NCI-H2196 treated with DMSO at 0.1 percent for 48 hours (cell line): ENCODE results near the gene RBM39.
"Not testable (repeated sequence)": the region's sequence is repeated elsewhere in the genome, so short reads cannot be mapped to it uniquely, and the experiment has no call there.

Experiments
- DNase-seq: peaks from one replicate; lab custom pipeline; 2025; ENCODE audit not compliant: unreplicated experiment; lab: John Stamatoyannopoulos, UW

RBM39 gene

DNA sequence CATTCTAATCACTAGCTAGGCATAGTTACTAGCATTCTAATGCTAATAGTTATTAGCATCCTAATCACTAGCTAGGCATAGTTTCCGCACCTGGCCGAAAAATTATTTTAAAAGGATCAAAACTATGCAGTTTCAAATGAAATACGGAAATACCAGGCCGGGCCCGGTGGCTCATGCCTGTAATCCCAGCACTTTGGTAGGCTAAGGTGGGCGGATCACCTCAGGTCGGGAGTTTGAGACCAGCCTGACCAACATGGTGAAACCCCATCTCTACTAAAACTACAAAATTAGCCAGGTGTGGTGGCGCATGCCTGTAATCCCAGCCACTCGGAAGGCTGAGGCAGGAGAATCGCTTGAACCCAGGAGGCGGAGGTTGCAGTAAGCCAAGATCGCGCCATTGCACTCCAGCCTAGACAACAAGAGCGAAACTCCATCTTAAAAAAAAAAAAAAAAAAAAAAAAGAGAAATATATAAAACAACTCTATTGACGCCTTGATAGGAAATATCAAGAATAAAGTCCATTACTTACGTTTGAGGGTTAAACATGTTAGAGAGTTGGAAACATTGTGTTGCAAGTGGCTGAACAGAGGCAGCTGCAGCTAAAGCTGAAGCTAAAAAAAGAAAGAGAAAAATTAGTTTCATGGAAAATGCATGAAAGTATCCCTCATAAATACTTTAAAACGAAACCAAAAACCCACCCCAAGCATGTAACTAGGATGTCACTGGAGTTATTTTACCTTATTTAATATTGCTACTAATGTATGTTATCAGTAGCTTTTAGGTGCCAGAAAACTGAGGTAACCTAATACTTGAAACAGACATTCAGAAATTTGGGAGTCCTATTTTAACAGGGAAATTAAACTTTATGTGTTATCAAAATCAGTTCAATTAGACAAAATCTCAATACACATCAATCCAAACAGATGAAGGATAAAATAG, 35.2 kb downstream of the RBM39 start:
- not testable (repeated sequence) for DNase-seq

DNA sequence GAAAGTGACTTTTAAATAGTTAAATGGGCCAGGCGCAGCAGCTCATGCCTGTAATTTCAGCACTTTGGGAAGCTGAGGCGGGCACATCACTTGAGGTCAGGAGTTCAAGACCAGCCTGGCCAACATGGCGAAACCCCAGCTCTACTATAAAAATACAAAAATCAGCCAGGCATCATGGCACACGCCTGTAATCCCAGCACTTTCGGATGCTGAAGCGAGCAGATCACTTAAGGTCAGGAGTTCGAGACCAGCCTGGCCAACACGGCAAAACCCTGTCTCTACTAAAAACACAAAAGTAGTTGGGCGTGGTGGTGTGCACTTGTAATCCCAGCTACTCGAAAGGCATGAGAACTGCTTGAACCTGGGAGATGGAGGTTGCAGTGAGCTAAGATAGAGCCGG, 36.2 kb downstream of the RBM39 start:
- not testable (repeated sequence) for DNase-seq

DNA sequence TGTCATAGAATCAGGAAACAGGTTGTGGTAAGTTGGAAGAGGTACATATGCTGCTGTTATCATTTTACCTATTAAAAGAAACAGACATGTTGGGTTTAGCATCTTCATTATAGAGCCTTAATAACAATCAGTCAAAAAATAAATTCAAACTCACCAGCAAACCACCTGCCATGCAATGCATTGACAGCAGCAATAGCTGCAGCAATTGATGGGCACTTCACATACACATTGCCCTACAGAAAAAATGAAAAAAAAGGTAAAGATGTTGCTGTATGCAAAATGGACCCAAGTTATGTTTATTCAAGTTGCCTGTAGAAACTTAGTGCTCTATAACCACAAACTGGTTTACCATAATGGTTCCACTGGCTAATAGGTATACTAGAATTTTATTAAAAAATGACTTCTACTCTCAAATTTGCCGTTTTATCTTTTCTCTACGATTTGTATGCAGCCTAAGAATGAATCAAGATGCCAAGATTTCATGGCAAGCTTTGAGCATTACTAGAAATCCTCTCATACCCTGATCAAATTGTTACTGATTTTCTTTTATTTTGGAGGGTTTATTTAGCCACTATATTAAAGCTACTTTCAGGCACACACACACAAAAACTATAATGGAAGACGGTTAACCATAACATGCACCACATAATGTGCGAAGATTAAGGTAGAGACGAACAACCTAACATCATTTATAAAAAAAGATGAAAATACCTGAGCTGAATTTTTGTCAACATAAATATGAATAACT, 37.4 kb downstream of the RBM39 start:
- no peak for DNase-seq

DNA sequence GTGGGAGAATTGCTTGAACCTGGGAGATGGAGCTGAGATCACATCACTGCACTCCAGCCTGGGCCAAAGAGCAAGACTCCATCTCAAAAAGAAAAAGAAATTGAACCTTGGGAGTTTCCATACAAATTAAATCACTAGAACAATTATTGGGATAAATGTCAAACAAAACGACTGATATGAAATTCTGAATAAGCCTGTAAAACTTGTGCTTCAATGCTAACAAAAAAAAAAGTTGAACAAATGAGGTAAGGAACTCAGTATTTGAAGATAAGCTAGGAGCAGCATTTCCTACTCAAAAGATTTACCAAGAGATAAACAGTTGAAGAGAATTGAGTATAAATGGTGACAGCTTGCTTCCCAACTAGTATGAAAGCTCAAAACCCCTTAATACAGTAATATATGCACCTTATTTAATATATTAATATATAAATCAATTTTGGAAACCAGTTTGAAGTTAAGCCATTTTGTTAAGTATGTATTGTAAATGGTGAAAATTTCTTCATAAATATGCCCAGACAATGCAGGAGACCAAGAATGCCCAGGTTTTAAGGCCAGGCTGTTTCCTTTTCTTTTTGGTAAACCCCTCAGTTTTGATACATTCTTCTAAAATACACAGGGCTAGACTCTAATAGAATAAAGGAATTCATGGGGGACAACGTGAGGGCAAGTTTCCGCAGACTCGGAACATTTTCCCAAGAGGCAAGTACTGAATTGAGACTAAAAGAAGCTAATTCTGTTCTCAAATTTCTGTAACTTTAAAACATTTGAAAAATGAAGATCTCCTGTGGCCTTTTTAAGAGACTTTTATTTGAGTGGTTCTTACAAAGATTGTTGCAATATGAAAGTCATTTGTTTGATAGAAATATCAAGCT, 39.0 kb downstream of the RBM39 start:
- no peak for DNase-seq

DNA sequence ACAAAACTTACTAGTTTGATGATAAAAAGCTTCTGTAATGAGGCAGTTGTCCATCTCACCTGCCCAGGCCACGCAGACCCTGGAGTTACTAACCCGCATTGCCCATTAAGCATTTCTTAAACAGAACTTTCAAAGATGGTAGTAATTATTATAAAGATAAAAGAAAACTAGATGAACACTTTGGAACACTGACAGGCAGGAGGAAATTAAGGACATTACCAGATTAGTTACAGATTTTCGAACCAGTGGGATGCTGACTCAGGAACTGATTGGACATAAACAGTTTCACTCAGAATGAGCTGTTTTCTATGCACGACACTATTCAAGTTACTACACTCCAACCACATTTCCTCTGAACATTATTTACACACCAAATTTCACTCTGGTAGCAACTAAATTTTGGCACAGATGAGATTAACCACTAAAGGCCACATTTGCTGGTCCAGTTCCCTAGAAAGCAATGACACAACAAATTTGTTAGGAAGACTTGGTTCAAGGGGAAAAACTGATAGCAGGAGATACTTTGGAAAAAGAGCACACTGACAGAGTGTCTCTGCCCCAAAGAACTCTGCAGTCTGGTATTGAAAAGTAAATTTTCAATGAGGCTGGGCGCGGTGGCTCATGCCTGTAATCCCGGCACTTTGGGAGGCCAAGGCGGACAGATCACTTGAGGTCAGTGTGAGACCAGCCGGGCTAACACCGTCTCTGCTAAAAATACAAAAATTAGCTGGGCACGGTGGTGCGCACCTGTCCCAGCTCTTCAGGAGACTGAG, 39.8 kb downstream of the RBM39 start:
- DNase-seq, result no peak

DNA sequence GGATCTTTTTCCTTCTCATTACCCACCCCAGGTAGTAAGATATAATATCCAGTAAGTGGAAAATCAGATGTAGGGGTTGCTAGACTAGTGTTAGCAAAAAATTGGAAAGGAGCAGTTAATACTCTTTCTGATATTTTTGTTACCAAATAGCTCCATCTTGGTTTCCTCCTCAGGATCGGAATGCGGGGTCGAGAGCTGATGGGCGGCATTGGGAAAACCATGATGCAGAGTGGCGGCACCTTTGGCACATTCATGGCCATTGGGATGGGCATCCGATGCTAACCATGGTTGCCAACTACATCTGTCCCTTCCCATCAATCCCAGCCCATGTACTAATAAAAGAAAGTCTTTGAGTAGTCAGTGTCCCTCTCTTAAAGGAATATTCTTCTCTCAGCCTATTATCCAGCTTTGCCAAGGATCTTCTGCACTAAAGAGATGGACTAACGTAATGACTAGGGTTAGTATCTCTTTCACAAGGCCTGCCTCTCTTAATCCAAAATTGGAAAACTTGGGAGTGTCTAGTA, 41.4 kb downstream of the RBM39 start:
- no peak for DNase-seq

DNA sequence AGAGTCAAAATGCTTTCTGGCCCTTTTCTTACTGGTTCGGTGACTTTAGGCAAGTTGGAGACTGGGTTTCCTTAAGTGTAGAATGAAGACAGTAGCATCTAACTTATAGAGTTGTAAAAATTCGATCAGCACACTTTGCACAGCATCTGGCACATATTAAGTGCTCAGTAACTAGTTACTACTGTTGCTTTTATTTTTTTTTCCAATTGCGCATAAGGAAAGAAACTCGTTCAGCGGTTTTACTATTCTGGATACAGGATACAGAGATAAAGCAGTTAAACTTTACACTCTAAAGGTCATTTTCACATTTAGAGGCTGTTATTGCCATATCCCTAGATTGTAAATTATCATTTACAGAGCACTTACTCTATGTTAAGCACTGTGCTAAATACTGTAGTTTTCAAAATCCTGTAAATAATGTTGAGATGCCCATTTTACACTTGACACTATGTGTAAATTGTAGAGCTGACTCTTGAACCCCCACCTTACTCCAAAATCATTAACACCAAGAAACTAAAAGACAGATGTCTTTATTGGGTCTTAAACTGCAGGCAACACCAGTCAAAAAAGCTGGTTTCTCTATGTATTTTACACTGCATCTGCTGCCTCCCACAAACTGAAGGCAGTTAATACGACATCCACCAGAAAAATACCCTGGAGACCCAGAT, 42.0 kb downstream of the RBM39 start:
- DNase-seq, result no peak

DNA sequence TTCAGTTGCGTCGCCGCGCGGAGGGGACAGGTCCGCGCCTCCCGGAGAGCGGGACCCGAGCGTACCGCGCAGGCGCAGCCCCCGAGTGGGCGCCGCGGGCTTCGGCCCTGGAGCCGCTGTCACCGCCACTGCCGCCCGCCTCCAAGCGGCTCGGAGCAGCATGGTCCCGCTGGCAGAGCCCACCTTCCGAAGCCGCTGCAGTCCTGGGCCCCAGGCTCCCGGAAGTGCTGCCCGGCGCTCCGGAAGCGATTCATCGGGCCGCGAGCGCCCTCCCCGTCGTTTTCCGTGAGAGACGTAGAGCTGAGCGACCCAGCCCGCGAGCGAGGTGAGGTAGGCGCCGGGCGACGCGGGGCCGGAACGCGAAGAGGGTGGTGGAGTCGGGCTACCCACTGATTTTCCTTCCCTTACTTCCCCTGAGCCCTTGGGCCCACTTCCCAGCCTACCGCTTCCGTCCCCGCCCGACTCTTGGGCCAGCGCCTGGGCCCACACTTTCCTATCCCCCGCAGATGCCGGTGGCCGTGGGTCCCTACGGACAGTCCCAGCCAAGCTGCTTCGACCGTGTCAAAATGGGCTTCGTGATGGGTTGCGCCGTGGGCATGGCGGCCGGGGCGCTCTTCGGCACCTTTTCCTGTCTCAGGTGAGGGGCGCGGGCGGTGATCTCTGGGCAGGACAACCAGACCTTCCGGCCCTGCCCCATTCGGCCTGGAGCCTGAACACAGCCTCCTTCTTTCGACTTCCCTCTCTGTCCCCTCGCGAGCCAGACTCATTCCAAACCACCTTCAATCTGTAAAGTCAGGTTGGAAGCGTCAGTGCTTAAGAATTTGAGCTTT, 42.7 kb downstream of the RBM39 start, which contains the start of the genes NFS1 and ROMO1:
Gene NFS1, minus strand, starts transcription at position 226 of the 830 bp plus-strand sequence. Its CDS starts 64 bp downstream, at position 162.
Gene ROMO1, plus strand, starts transcription at position 279 of the 830 bp plus-strand sequence. Its CDS starts 228 bp downstream, at position 507.
- peak; percentile 82 for DNase-seq

DNA sequence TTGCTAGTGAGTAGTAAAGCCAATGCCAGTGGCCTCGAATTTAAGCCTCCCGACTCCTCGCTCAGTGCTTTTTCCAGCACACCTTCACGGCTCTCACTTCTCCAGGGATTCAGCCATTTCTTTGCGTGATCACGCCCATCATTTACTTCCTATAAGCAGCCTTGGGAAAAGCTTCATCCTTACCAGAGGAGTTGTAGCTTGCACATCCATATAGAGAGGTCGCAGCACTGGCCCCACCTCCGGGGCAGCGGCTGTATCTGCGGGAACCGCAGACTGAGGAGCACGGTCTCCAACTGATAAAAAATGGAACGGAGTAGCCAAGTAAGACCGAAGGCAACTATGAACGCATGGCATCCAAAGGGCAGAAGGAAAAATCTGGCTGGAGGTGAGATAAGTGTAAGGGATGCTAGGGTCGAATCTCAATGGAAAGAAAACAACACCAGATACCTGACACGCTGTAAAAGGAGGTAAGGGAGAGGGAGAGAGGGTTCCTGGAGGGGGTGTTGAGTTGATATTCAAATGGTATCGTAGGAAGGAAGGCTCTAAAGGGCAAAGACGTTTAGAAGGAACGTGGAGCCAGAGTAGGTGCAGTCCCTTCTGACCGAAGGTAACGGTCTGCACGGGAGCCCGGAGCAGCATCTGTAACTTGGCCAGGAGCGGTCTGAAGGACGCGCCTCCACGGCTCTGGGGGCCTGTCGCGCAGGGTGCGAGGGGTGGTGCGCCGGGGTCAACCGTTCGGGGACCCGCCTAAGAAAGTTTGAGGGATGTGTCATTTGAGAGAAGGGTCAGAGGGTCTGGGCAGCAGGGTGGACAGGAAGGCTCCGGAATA, 43.5 kb downstream of the RBM39 start:
- DNase-seq, result no peak

DNA sequence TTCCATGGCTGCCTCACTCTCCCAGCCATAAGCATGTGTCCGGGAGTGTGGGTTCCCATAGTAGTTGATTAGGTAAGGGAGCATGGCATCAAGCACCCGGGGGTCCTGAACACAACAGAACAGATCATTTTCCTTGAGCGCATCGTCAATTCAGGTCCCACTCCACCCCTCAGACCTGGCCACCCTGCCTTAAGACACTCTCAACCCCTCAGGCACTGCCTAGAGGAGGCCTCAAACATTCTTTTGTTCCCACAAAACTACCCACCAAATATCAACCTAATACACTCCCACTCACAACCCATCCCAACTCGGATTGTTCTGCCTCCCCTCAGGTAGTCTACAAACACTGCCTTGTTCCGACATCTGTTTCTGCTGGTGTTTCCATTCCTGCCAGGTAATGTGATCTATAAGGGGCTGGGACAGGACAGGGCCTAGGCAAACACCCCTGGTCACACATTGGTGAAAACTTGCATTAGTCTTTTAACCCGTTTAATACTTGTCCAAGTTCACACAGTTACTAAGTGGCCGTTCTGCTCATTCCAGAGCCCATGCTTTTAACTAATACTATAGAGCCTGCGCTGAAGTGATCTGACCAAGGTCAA, 44.3 kb downstream of the RBM39 start:
- no peak for DNase-seq

DNA sequence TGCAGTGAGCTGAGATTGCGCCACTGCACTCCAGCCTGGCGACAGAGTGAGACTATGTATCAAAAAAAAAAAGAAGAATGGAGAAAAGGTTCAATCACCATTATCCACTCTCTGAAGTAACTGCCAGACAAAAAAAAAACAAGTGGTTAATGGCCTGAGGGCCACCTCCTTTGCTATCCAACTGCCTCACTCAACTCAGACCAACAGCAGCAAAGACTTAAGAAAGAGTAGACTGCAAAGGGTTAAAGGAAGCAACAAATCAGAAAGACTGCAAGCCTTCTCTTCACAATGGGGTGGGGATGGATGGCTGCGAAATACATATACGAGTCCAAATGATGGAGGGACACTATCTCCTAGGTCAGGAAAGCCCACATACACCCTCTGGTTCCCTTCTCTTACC, 46.1 kb downstream of the RBM39 start:
- no peak for DNase-seq

DNA sequence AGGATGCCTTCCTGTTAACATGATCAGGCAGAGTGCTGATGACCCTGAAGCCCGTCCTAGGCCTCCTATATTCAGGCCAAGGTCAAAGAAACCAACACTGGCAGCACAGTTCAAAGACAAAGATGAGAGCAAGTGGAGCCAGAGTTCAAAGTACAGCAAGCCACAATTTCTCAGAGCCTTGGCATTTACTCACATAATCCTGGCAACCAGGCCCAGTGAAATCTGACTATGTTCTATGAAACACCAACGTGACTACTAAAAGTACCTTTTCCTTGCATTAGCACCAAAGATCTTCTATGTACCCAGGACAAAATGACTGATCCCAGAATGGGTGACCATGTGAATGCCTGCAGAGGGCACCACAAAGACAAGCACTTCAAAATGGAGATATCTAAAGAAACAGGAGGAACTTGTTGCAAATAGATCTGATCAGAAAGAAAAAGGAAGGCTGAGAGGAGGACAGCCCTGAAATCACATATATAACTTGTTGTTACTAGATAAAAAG, 46.8 kb downstream of the RBM39 start:
- DNase-seq, result no peak

DNA sequence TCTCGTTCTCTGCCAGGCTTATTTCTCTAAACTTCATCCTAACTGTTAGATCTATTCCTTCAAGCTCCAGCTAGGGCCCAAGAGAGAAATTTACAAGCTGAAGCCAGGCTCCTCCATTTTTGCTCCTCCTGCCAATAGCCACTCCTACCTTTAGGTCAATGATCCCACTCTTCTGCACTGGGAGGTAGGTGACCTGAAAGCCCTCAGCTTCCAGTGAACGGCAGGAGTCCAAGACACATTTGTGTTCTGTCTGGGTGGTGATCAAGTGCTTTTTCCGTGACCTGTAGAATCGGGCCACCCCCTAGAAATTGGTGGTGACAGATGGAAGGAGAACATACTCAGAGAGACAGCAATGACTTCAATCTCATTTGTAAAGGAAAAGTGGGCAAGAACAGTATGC, 51.8 kb downstream of the RBM39 start:
- no peak for DNase-seq

DNA sequence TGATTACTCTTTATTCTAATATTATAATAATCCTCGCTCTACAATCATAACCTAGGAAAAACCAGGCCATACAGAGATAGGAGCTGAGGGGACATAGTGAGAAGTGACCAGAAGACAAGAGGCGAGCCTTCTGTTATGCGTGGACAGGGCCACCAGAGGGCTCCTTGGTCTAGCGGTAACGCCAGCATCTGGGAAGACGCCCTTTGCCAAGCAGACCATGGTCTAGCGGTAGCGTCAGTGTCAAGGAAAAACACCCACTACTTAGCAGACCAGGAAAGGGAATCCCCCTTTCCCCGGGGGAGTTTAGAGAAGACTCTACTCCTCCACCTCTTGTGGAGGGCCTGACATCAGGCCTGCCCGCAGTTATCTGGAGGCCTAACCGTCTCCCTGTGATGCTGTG, 55.2 kb downstream of the RBM39 start:
- not testable (repeated sequence) for DNase-seq

DNA sequence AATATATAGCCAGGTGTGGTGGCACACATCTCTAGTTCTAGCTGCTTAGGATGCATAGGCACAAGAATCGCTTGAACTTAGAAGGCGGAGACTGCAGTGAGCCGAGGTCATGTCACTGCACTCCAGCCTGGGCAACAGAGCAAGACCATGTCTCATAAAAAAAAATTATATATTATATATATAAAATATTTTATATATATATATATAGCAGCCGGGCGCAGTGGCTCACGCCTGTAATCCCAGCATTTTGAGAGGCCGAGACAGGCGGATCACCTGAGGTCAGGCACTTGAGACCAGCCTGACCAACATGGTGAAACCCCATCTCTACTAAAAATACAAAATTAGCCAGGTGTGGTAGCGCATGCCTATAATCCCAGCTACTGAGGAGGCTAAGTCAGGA, 56.7 kb downstream of the RBM39 start:
- not testable (repeated sequence) for DNase-seq

DNA sequence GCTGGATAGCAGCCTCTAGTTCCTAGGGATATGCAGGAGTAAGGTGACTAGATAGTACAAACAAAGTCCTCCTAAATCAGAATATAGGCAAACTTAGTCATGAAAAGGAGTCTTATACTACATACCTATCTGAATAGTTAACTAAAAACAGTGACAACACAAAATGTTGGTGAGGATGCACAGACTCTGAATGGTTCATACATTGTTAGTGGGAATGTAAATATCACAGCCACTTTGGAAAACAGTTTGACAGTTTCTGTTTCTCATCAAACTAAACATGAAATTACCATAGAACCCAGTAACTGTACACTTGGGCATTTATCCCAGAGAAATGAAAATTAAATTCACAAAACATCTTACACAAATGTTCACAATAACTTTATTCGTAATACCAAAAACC, 60.1 kb downstream of the RBM39 start:
- no peak for DNase-seq
